Peyer's patch (tissue), 4 donors: ENCODE measurements around the gene PTPRE.

Source experiments
- CTCF ChIP-seq, 6 experiments: fragments of 450-650 bp in 4 of 6; fragments of 200-600 bp in 2 of 6; sonication (generic) in 1 of 6; IDR thresholded peaks; one replicate each; pipeline ENCODE4 v1.5.1; 2017 to 2019; ENCODE audit warnings: antibody characterized with exemption in 6 of 6, mild to moderate bottlenecking in 3 of 6, moderate library complexity in 1 of 6
- POLR2A ChIP-seq, 2 donors: fragments of 450-650 bp; IDR thresholded peaks; one replicate each; pipeline ENCODE4 v1.5.1; 2017; ENCODE audit warnings: antibody characterized with exemption in 2 of 2, mild to moderate bottlenecking in 2 of 2, moderate library complexity in 2 of 2

GRCh38 chr10:128124813-128125403 is 218.0 kb downstream of the PTPRE start:
- TF ChIP-seq CTCF (IDR thresholded peaks at IDR 0.05): no peak
- TF ChIP-seq POLR2A (IDR thresholded peaks at IDR 0.05): no peak
